GM18498 (cell line): ENCODE results near the gene IL3.

Source experiments
- ATAC-seq: cut with Tn5 transposase; IDR thresholded peaks from one replicate; pipeline ENCODE4 v1.9.1; 2021; ENCODE audit warnings: mild to moderate bottlenecking, moderate library complexity; ENCODE audit not compliant: unreplicated experiment

IL3 gene

GRCh38 chr5:132025403-132025971, 35.0 kb upstream of the IL3 start:
- ATAC-seq, result no peak

GRCh38 chr5:132026516-132027008, 33.9 kb upstream of the IL3 start:
- ATAC-seq, result no peak

GRCh38 chr5:132027027-132027426, 33.4 kb upstream of the IL3 start:
- no peak for ATAC-seq

GRCh38 chr5:132029609-132030330, 30.7 kb upstream of the IL3 start:
- ATAC-seq, result no peak

GRCh38 chr5:132030610-132031009, 29.8 kb upstream of the IL3 start:
- ATAC-seq, result no peak

- no peak for ATAC-seq
Observed at GRCh38 chr5:132032196-132032595, 28.3 kb upstream of the IL3 start.

GRCh38 chr5:132033122-132033521, 27.3 kb upstream of the IL3 start:
- no peak for ATAC-seq

GRCh38 chr5:132037353-132037752, 23.1 kb upstream of the IL3 start:
- ATAC-seq, result no peak

- no peak for ATAC-seq
Observed at GRCh38 chr5:132044207-132044606, 16.2 kb upstream of the IL3 start.

- ATAC-seq, result no peak
Observed at GRCh38 chr5:132046880-132047299, 13.6 kb upstream of the IL3 start.

GRCh38 chr5:132049093-132049492, 11.4 kb upstream of the IL3 start:
- no peak for ATAC-seq

GRCh38 chr5:132049559-132049958, 10.9 kb upstream of the IL3 start:
- ATAC-seq, result no peak

GRCh38 chr5:132050136-132050535, 10.3 kb upstream of the IL3 start:
- ATAC-seq, result no peak

GRCh38 chr5:132050661-132051552, 9.5 kb upstream of the IL3 start:
- no peak for ATAC-seq

GRCh38 chr5:132052520-132052919, 7.9 kb upstream of the IL3 start:
- ATAC-seq, result no peak

GRCh38 chr5:132053483-132053882, 7.0 kb upstream of the IL3 start:
- ATAC-seq, result no peak

- ATAC-seq, result no peak
Observed at GRCh38 chr5:132054031-132054696, 6.3 kb upstream of the IL3 start.

GRCh38 chr5:132054697-132055440, 5.6 kb upstream of the IL3 start:
- no peak for ATAC-seq

- ATAC-seq, result no peak
Observed at GRCh38 chr5:132055441-132055807, 5.0 kb upstream of the IL3 start.

- no peak for ATAC-seq
Observed at GRCh38 chr5:132055808-132056609, 4.4 kb upstream of the IL3 start.
